Breast epithelium (tissue), 4 donors: ENCODE results near the gene HSPG2. TPM values are rescaled to one million over a fixed set of nuclear protein-coding genes. Genes with fewer than 3 reads are reported as not detected.

Experiments
- DNase-seq, 2 donors: peaks; one replicate each; pipeline ENCODE4 v3.0.0-alpha.2; 2019; ENCODE audit warnings: low spot score in 2 of 2
- H3K27ac ChIP-seq, 2 donors: fragments of 200-600 bp; sonication (generic) in 1 of 2; one replicate each; pipeline ENCODE4 v1.5.1; 2016 to 2019; ENCODE audit warnings: mild to moderate bottlenecking in 1 of 2
- H3K27me3 ChIP-seq, 2 donors: fragments of 200-600 bp; sonication (generic) in 1 of 2; one replicate each; pipeline versions ENCODE4 v1.5.1 to v1.6.0; 2017 to 2019; ENCODE audit warnings: control low read depth in 1 of 2, mild to moderate bottlenecking in 1 of 2
- H3K36me3 ChIP-seq: fragments of 200-600 bp; one replicate; pipeline ENCODE4 v1.5.1; 2019
- H3K4me1 ChIP-seq, 2 donors: fragments of 200-600 bp; sonication (generic); one replicate each; pipeline ENCODE4 v1.5.1; 2016 to 2019; ENCODE audit warnings: control low read depth in 1 of 2
- H3K4me3 ChIP-seq, 3 donors: fragments of 200-600 bp; sonication (generic); 1 replicate in 2 of 3; 2 replicates in 1 of 3; pipeline ENCODE4 v1.5.1; 2016 to 2019; ENCODE audit warnings: mild to moderate bottlenecking in 3 of 3, moderate library complexity in 2 of 3
- H3K9me3 ChIP-seq, 2 donors: fragments of 200-600 bp; sonication (generic) in 1 of 2; one replicate each; pipeline ENCODE4 v1.5.1; 2016 to 2019; ENCODE audit warnings: control low read depth in 1 of 2
- CTCF ChIP-seq, 3 donors: fragments of 450-650 bp; IDR thresholded peaks; one replicate each; pipeline ENCODE4 v1.5.1; 2016 to 2017; ENCODE audit warnings: antibody characterized with exemption in 3 of 3, mild to moderate bottlenecking in 3 of 3, moderate library complexity in 3 of 3
- POLR2A ChIP-seq: fragments of 450-650 bp; IDR thresholded peaks from one replicate; pipeline ENCODE4 v1.6.1; 2016; ENCODE audit warnings: antibody characterized with exemption, mild to moderate bottlenecking, moderate library complexity
- POLR2AphosphoS5 ChIP-seq, 3 donors: sonication (generic); formaldehyde crosslinking; IDR thresholded peaks; one replicate each; pipeline ENCODE4 v1.6.1; 2017; ENCODE audit warnings: antibody characterized with exemption in 3 of 3
- intact Hi-C: fragments of 100-400 bp; cut with DNase I; formaldehyde crosslinking; loops from one replicate; pipeline ENCODE4 v1.15.1; 2023; ENCODE audit warnings: low total_unique reads
- total RNA-seq, 3 donors: library from RNA; depleted of rRNA; stranded (reverse); fragments of >200 nt; gene quantifications; one replicate each; pipeline ENCODE4 v1.1.0, GENCODE V29; 2016

The HSPG2 gene
- total RNA-seq, 3 donors from 2014 or later = 48.3 to 219 (median 95.0) TPM

GRCh38 chr1:21825393-21825792 is 111.7 kb downstream of the HSPG2 start:
- intact Hi-C loops = no loop called here
- no peak overlapping the region for H3K4me3 ChIP-seq
- no peaks in the 10 kb centered on the region for H3K36me3 ChIP-seq

GRCh38 chr1:21824926-21825325 is 112.2 kb downstream of the HSPG2 start:
- Histone ChIP-seq H3K9me3 (no peaks in the 10 kb centered on the region), H3K27ac (no peak overlapping the region)

More at GRCh38 chr1:21825393-21825792, 111.7 kb downstream of the HSPG2 start:
- Histone ChIP-seq H3K9me3 (no peaks in the 10 kb centered on the region), H3K4me1 (no peaks in the 10 kb centered on the region), H3K27ac (no peak overlapping the region), H3K27me3 (no peaks in the 10 kb centered on the region)
- DNase-seq = no peak
- TF ChIP-seq POLR2AphosphoS5 (IDR thresholded peaks at IDR 0.05) (no peak), POLR2A (no peak), CTCF (IDR thresholded peaks at IDR 0.05) (no peak)

GRCh38 chr1:21823980-21824702 is 113.0 kb downstream of the HSPG2 start:
- Histone ChIP-seq H3K4me3 (no peak overlapping the region), H3K4me1 (no peaks in the 10 kb centered on the region), H3K36me3 (no peaks in the 10 kb centered on the region), H3K9me3 (no peaks in the 10 kb centered on the region), H3K27me3 (no peaks in the 10 kb centered on the region), H3K27ac (no peak overlapping the region)
- DNase-seq = no peak
- TF ChIP-seq POLR2A (no peak), CTCF (IDR thresholded peaks at IDR 0.05) (no peak), POLR2AphosphoS5 (IDR thresholded peaks at IDR 0.05) (no peak)
- intact Hi-C loops = no loop called here

More at GRCh38 chr1:21824926-21825325, 112.2 kb downstream of the HSPG2 start:
- Histone ChIP-seq H3K27me3 (no peaks in the 10 kb centered on the region), H3K4me1 (no peaks in the 10 kb centered on the region), H3K4me3 (no peak overlapping the region), H3K36me3 (no peaks in the 10 kb centered on the region)
- DNase-seq = no peak
- intact Hi-C loops = no loop called here
- no peak for TF ChIP-seq CTCF (IDR thresholded peaks at IDR 0.05)
- TF ChIP-seq POLR2A = no peak
- TF ChIP-seq POLR2AphosphoS5 (IDR thresholded peaks at IDR 0.05) = no peak

GRCh38 chr1:21823206-21823979 is 113.7 kb downstream of the HSPG2 start:
- no peaks in the 10 kb centered on the region for H3K36me3 ChIP-seq
- no peaks in the 10 kb centered on the region for H3K27me3 ChIP-seq
- TF ChIP-seq POLR2AphosphoS5 (IDR thresholded peaks at IDR 0.05) = no peak
- TF ChIP-seq POLR2A = no peak
- no peak for TF ChIP-seq CTCF (IDR thresholded peaks at IDR 0.05)
- H3K9me3 ChIP-seq = no peaks in the 10 kb centered on the region
- H3K4me3 ChIP-seq = no peak overlapping the region
- no peaks in the 10 kb centered on the region for H3K4me1 ChIP-seq
- H3K27ac ChIP-seq = no peak overlapping the region
- intact Hi-C loops = no loop called here
- DNase-seq = no peak

- Histone ChIP-seq H3K36me3 (no peaks in the 10 kb centered on the region), H3K27ac (no peak overlapping the region), H3K4me1 (no peaks in the 10 kb centered on the region), H3K4me3 (no peak overlapping the region), H3K9me3 (no peaks in the 10 kb centered on the region), H3K27me3 (no peaks in the 10 kb centered on the region)
- no peak for TF ChIP-seq POLR2AphosphoS5 (IDR thresholded peaks at IDR 0.05)
- intact Hi-C loops = no loop called here
- DNase-seq = no peak
Observed at GRCh38 chr1:21822349-21822748, 114.8 kb downstream of the HSPG2 start.
